Mononuclear cell (primary cell): Measurements from ENCODE around the gene URI1. TPM values are rescaled to one million over a fixed set of nuclear protein-coding genes. Genes with fewer than 3 reads are reported as not detected.
"Not testable (repeated sequence)": the region's sequence is repeated elsewhere in the genome, so short reads cannot be mapped to it uniquely, and the experiment has no call there.

ENCODE experiments used
- H3K27me3 ChIP-seq: 2 replicates; pipeline ENCODE4 v1.6.0; 2011; ENCODE audit warnings: low read length, control low read depth; ENCODE audit not compliant: insufficient read depth
- H3K4me1 ChIP-seq: 2 replicates; pipeline ENCODE4 v1.5.1; 2011; ENCODE audit warnings: mild to moderate bottlenecking, low read length, control low read depth; ENCODE audit not compliant: insufficient read depth
- H3K4me3 ChIP-seq: 2 replicates; pipeline ENCODE4 v1.5.1; 2011; ENCODE audit warnings: mild to moderate bottlenecking, low read length, moderate library complexity
- H3K9me3 ChIP-seq: 2 replicates; pipeline ENCODE4 v1.5.1; 2011; ENCODE audit warnings: low read depth, mild to moderate bottlenecking, control low read depth, low read length
- total RNA-seq: library from RNA; depleted of rRNA; stranded (reverse); fragments of >200 nt; gene quantifications from one replicate; pipeline ENCODE4 v1.2.3, GENCODE V29; 2012

Gene URI1
- total RNA-seq, 1 donor: 78.5 TPM

DNA sequence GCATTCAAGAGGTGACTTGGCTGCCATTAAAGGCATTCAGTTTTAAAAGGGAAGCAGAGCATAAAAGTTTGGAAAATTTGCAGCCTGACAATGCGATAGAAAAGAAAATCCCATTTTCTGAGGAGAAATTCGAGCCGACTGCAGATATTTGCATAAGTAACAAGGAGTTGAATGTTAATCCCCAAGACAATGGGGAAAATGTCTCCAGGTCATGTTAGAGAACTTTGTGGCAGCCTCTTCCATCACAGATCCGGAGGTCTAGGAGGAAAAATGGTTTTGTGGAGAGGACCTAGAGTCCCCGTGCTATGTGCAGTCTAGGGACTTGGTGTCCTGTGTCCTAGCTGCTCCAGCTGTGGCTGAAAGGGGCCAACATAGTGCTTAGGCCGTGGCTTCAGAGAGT is 99.9 kb downstream of the URI1 start:
- H3K4me1 ChIP-seq, H3K27me3 ChIP-seq, H3K4me3 ChIP-seq, H3K9me3 ChIP-seq: not testable (repeated sequence)

DNA sequence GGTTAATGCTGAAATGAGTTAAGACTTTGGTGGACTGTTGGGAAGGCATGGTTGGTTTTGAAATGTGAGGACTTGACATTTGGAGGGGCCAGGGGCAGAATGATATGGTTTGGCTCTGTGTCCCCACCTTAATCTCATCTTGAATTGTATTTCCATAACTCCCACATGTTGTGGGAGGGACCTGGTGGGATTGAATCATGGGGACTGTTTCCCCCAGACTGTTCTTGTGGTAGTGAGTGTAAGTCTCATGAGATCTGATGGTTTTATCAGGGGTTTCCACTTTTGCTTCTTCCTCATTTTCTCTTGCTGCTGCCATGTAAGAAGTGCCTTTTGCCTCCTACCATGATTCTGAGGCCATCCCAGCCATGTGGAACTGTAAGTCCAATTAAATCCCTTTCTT is 101.0 kb downstream of the URI1 start:
- not testable (repeated sequence) for H3K4me3 ChIP-seq, H3K4me1 ChIP-seq, H3K27me3 ChIP-seq, H3K9me3 ChIP-seq

DNA sequence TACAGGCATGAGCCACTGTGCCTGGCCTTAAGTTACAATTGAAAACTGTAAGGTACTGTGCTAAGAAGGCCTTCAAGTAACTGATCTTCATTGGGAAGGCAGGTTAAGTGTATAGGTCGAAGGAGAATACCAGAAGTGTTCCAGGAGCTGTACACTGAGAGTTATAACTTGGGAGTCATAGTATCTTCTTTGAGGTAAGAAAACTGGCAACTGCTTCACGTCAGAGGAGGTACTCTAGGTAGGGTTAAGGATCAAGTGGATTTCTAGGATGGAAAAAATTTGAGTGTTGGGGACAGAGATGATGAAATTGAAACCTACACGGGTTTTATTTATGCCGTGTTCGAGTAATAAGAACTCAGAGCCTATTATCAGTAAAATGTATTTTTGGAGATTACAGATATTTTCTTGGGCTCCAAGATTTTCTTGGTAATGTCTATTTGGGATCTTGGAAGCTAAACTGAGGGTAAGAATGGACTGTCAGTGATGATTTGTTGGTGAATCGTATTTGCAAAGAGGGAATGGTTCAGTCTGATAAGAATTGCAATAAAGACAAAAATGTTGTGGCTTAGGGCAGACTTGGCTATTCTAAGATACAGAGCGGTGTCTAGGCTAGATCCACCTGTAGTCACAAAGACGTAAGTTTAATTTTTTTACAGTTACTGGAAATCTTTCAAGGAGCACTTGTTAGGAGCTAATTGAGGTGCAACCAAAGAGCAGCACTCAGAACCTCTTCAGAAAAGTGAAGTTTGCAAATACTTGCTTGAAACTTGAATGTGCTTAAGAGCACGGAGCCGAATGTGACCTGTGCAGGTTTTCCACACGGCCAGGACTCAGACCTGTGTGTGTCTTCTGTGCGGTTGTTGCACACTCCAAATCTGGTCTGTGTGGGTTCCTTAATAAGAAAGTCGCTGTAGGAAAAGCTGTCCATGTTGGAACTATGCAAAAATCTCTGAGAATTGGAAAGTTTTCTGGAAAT is 102.5 kb downstream of the URI1 start:
- no peaks in the 10 kb centered on the region for H3K4me1 ChIP-seq
- H3K27me3 ChIP-seq: no peaks in the 10 kb centered on the region
- no peaks in the 10 kb centered on the region for H3K9me3 ChIP-seq
- H3K4me3 ChIP-seq: no peak overlapping the region

DNA sequence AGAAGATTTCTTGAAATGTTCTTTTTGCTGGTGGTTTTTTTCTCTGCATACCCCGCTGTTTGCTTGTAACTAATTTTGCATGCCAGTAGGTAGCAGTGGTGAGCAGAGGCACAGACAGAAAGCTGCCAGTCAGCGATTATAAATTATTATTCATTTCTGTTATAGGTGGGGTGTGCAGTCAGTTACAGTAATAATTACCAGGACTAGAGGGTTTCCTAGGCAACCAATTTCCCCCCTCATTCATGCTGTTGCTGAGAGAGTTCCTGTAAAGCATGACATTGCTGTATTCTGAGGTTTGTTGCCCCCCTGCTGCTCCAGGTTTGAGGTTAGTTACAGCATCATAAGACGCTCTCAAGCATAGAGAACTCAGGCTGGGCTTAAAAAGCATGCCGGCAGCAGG is 104.5 kb downstream of the URI1 start:
- H3K4me3 ChIP-seq: no peak overlapping the region
- no peaks in the 10 kb centered on the region for H3K9me3 ChIP-seq
- H3K4me1 ChIP-seq: no peaks in the 10 kb centered on the region
- H3K27me3 ChIP-seq: no peaks in the 10 kb centered on the region

DNA sequence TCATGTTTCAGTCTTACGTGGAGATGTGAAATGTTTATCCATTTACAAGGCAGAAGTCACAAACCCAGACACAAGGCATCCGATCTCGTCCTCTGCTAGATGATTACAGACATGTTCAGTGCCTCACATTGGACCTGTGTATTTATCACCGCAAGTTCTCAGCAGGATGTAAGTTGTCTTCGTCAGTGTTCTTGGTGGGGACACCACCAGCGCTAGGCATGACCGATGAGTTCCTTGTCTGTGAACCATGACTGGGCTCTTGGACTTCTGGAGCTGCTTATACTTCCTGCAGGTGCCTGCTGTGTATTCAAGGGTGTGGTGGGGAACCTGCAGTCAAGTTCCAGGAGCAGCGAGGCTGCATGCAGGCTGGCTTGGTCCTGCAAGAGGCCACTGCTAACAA is 105.4 kb downstream of the URI1 start:
- no peak overlapping the region for H3K4me3 ChIP-seq
- H3K4me1 ChIP-seq: no peaks in the 10 kb centered on the region
- H3K27me3 ChIP-seq: no peaks in the 10 kb centered on the region
- no peaks in the 10 kb centered on the region for H3K9me3 ChIP-seq

DNA sequence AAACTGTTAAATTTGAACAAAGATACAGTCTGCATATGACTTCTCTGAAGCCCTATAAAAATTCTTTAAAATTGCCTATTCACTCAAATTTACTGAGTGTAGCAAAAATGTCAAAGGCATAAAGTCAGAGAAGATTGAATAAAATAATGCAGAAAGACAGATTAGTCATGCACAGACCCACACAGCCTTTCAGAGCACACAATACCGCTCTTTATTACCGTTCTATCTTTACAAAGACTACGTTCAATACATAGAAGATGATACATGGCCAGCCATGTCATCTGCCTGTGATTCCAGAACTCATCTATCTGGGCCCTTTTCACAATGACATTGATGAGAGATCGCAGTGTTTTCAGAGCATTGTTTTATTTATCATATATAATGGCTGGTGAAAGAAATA is 107.2 kb downstream of the URI1 start:
- Histone ChIP-seq H3K4me1 (no peaks in the 10 kb centered on the region), H3K9me3 (no peaks in the 10 kb centered on the region), H3K4me3 (no peak overlapping the region), H3K27me3 (no peaks in the 10 kb centered on the region)

DNA sequence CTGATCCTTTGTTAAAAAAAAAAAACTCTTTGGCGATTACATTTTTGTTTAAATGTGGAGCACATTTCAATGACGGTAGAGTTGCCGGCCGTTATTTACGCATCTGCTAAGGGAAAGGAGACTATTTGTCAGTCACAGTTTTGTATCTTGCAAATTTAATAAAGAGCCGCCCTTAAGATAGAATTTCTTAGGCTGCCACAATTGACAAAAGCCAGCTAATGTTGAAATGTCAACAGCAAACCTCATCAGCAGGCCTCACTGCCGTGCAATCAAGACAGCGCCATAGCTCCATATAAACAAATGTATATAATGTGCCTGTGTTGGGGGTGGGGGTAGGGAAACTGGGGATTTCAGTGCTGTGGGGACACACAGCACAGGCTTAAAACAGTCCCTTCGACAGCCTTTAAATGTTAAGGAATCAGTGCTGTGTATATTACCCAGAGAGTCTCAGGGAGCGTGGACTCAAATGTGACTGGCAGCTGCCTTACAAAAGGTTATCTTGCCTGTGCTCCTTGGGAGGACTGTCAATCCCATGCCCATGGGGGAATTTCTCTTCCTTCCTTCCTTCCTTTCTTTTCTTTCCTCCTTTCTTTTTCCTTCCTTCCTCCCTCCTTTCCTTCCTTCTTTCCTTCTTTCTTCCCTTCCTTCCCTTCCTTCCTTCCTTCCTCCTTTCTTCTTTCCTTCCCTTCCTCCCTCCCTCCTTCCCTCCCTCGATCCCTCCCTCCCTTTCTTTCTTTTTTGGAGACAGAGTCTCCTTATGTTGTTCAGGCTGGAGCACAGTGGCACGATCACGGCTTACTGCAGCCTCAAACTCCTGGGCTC is 108.0 kb downstream of the URI1 start:
- Histone ChIP-seq H3K4me1 (no peaks in the 10 kb centered on the region), H3K9me3 (no peaks in the 10 kb centered on the region), H3K27me3 (no peaks in the 10 kb centered on the region), H3K4me3 (no peak overlapping the region)

DNA sequence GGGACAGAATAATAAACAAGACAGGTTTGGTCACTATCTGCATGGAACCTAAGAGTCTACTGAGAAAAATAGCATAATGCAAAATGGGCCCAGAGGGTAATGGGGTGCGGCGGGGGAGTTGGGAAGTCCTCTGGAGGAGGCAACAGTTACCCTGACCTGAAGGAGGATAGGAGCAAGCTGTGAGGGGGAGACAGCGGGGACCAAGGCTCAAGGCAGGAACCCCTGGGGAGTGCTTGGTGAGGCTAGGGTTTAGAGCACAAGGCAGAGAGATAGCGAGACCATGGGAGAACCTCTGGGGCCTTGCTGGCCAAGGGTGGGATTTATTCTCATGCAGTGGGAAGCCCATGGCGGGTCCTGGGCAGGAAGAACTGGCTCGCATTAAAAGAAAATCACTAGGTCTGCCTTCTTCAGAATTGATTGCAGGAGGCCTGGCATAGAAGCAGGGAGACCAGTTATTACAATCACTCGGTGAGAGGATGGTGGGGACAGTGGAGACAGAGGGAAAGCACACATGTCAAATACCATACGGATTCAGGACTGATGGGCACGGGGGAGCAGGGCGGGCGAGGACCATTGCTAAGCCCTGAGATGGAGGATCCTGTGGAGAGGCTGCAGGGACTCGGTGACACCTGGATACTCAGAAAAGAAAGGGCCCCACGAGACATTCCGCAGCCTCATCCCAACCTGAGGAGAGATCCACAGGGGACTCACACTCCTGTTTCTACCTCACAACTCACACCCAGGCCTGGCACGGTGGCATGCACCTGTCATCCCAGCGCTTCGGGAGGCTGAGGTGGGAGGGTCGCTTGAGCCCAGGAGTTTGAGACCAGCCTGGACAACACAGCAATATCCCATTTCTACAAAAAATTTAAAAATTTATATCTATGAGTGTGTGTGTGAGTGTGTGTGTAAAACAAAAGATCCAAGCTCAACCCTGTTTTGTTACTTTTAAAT is 110.4 kb downstream of the URI1 start:
- H3K9me3 ChIP-seq: no peaks in the 10 kb centered on the region
- no peaks in the 10 kb centered on the region for H3K27me3 ChIP-seq
- no peaks in the 10 kb centered on the region for H3K4me1 ChIP-seq
- H3K4me3 ChIP-seq: no peak overlapping the region

DNA sequence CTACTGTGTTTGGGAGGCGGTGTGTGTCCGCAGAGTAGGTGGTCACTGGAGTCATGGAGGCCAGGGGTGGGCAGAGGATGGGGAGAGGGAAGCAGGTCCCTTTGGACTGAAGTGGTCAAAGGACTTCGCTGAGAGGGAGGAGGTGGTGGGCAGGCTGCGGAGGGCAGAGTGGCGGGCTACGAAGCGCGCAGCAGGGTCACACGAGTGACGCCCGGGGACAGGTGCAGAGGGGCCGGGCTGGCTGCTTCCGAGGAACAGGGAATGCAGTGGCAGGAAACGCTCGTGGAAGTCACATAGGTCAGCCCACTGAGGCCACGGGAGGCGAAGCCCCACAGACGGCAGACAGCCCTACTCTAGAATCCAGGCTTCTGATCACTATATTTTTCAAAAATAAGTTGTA is 111.5 kb downstream of the URI1 start:
- Histone ChIP-seq H3K9me3 (no peaks in the 10 kb centered on the region), H3K4me3 (no peak overlapping the region), H3K4me1 (no peaks in the 10 kb centered on the region), H3K27me3 (no peaks in the 10 kb centered on the region)

DNA sequence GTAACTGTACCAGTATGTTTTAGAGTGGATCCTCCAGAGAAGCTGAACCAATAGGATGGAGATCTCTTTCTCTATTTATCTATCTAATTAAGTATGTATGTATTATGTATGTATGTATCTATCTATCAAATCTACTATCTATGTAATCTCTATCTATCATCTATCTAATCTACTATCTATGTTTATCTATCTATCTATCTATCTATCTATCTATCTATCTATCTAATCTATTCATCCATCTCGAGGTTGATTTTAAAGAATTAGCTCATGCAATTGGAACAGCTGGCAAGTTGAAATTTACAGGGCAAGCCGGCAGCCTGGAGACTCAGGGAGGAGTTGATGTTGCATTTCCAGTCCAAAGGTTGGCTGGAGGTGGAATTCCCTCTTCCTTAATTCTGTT is 112.2 kb downstream of the URI1 start:
- Histone ChIP-seq H3K9me3 (no peaks in the 10 kb centered on the region), H3K27me3 (no peaks in the 10 kb centered on the region), H3K4me1 (no peaks in the 10 kb centered on the region), H3K4me3 (no peak overlapping the region)

DNA sequence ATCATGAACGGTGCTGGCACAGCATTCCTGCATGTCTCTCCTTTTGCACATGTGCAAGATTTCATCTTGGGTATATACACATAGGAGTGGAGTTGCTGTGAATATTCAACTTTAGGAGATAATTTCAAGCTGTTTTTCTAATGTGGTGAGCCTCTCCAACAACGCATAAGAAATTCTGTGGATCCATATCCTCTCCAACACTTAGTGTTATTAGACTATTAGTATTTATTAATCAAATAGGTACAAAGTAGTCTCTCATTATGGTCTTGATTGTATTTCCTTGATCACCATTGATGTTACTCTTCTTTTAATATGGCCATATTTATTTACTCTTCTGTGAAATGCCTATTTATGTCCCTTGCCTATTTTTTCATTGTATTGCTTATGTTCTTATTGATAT is 114.5 kb downstream of the URI1 start:
- H3K27me3 ChIP-seq: no peaks in the 10 kb centered on the region
- H3K9me3 ChIP-seq: no peaks in the 10 kb centered on the region
- H3K4me1 ChIP-seq: no peaks in the 10 kb centered on the region
- H3K4me3 ChIP-seq: no peak overlapping the region

DNA sequence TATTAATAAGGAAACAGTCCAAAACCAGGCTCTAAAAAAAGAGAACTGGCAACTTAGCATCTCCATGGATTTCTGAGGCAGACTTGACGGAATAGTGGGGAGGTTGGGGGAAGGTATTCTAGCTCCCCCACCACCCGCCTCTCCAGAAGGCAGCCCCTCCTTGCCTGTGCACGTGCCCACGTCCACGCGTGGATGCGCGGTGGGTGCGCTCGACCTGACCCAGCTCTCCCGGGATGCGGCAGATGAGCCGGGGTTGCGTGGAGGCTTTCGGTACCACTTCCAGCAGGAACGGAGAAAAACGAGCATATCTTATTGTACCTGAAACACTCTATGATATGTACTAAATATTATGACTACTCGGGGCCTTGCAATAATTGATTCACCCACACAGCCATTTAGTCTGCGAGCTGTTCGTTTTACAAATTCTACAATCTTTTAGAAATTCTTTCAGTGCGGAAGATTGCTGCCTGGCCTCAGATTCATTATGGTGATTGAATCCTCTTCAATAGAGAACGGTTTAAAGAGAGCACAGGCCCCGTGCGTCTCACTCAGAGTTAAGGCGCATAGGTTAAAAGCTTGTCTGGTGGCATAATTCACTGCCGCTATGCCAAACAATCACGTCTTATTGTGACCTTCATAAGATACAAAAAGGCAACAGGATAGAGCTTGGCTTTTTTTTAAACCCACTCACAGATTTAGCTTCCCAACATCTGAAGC is 117.9 kb downstream of the URI1 start:
- Histone ChIP-seq H3K4me3 (no peak overlapping the region), H3K9me3 (no peaks in the 10 kb centered on the region), H3K4me1 (no peaks in the 10 kb centered on the region), H3K27me3 (no peaks in the 10 kb centered on the region)

DNA sequence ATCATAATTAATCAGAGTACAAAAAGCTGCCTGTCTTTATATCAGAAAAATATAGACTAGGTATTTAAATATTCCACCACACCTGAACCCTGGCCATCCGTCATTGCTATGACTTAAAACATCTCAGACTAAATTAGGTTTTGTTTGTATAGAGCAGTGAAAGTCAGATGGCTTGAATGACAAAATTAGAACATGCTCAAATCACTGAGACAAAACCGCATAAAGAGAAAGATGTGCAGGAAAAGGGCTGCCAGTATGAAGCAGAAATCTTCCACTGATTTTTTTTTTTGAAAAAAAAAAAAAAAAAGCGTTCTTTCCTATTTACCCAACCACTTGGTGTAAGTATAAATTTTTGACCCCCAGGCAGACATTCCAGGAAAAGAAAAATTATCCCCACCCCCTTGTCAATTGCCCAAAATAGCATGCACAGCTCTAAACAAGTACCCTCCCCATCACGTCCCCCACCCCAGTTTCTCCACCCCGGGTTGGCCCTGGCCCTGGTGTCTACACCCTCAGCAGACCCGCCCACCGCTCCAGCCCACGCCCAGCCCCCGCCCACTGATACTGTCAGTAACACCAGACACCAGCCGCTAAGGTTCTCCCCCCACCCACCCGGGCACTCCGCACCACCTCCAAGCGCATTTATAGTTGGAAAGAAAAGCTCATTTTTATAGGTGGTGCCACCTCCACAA is 118.6 kb downstream of the URI1 start:
- no peaks in the 10 kb centered on the region for H3K9me3 ChIP-seq
- no peaks in the 10 kb centered on the region for H3K4me1 ChIP-seq
- H3K27me3 ChIP-seq: no peaks in the 10 kb centered on the region

More for the DNA sequence above, 118.6 kb downstream of the URI1 start:
- H3K4me3 ChIP-seq: no peak overlapping the region
